Kidney (tissue), 14 donors: ENCODE measurements around the gene CITED4. TPM values are rescaled to one million over a fixed set of nuclear protein-coding genes. Genes with fewer than 3 reads are reported as not detected.

Experiments
- DNase-seq, 5 donors: peaks; one replicate each; pipeline ENCODE4 v3.0.0-alpha.2; 2013 to 2020
- FAIRE-seq: peaks from 2 replicates; lab custom pipeline; 2012; peaks lifted over from hg19 to GRCh38; lab: Jason Lieb, UNC
- H3K27ac ChIP-seq, 2 donors: one replicate each; pipeline ENCODE4 v1.7.0; 2013; ENCODE audit warnings: low read depth in 2 of 2, low read length in 2 of 2, inconsistent platforms in 1 of 2
- H3K27me3 ChIP-seq: one replicate; pipeline ENCODE4 v1.7.1; 2013; ENCODE audit warnings: low read length, inconsistent platforms; ENCODE audit not compliant: control insufficient read depth, insufficient read depth
- H3K36me3 ChIP-seq, 3 donors: one replicate each; pipeline versions ENCODE4 v1.7.0 to v1.7.1; 2013; ENCODE audit warnings: low read length in 3 of 3, control low read depth in 1 of 3, inconsistent platforms in 1 of 3; ENCODE audit not compliant: insufficient read depth in 3 of 3, control insufficient read depth in 2 of 3
- H3K4me1 ChIP-seq, 3 donors: one replicate each; pipeline versions ENCODE4 v1.7.0 to v1.7.1; 2013; ENCODE audit warnings: low read length in 3 of 3, inconsistent platforms in 1 of 3, low read depth in 1 of 3; ENCODE audit not compliant: control insufficient read depth in 2 of 3, insufficient read depth in 2 of 3
- H3K4me3 ChIP-seq, 3 donors: one replicate each; pipeline versions ENCODE4 v1.7.0 to v1.8.1; 2013; ENCODE audit warnings: low read length in 3 of 3, control low read depth in 1 of 3, inconsistent platforms in 1 of 3
- H3K9ac ChIP-seq, 3 donors: one replicate each; pipeline versions ENCODE4 v1.7.0 to v1.7.1; 2013; ENCODE audit warnings: low read length in 3 of 3, control low read depth in 1 of 3, inconsistent platforms in 1 of 3
- H3K9me3 ChIP-seq, 3 donors: one replicate each; pipeline versions ENCODE4 v1.7.0 to v1.7.1; 2013; ENCODE audit warnings: low read length in 3 of 3, control low read depth in 1 of 3, inconsistent platforms in 1 of 3; ENCODE audit not compliant: control insufficient read depth in 2 of 3, insufficient read depth in 1 of 3
- intact Hi-C: fragments of 100-400 bp; cut with DNase I; formaldehyde crosslinking; loops from one replicate; pipeline ENCODE4 v1.11.1; 2022
- polyA plus RNA-seq: library from polyadenylated mRNA; stranded (reverse); fragments of 350-450 nt; fragmentation: Illumina TruSeq; extraction: RNeasy Lipid Tissue Mini Kit (QIAGEN cat#74804); gene quantifications from one replicate; pipeline ENCODE4 v1.2.3, GENCODE V29; 2014; ENCODE audit warnings: low read depth, low replicate concordance; ENCODE audit not compliant: insufficient read depth
- total RNA-seq: library from RNA; stranded (reverse); fragmentation: NEBNext Ultra II Directional; extraction: Animal tissue kit (Norgen Biotek cat#: 25700); gene quantifications from one replicate; pipeline ENCODE4 v1.2.1, GENCODE V29; 2021
- TF ChIP-seq, protein P1 (sequence below): IDR thresholded peaks from 3 replicates; pipeline ENCODE4 v1.5.1; 2012; ENCODE audit warnings: mild to moderate bottlenecking, moderate library complexity, borderline replicate concordance; ENCODE audit not compliant: insufficient read depth; ENCODE audit errors: extremely low read depth
- donor health status: control.
- donor health status: control.
- donor health status: control.
- donor health status: control.
- donor health status: control.
- donor health status: DM: yes; HTN: yes; CAD: no.
- donor health status: Normal renal cell carcinoma (clear cell type).

Gene CITED4
- total and polyA plus RNA-seq, 2 donors from 2014 or later, result 21.7 to 78.6 TPM

DNA sequence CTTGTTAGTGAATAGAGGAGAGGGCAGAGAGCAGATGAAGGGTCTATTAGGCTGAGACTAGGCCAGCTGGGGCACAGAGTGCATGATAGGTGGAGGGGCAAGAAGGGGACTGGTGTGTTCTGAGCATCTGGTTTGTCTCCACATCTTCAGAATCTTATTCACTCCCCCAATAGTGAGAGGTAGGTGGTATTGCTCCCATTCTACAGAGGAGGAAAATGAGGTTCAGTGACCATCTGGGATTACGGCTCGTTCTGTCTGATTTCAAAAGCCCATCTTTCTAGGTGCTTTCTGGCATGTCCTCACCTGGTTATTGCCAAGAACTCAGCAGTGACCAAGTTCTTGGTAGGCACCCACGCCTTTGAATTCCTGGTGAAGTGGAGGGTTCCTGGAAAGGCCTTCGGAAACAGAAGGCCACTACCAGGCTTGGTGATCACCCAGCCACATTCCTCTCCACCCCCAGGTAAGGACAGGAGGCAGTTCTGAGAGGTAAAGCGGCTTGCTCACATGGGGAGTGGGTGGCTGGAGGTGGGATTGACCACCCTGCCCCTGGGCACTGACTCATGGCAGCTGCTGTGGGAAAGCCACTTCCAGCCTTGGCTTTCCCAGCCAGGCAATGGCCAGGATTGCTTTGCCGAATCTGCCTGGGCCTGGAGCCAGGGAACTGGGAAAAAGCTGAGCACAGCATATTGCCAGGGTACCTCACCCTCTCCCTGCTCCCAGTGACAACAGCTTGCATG, 18.8 kb upstream of the CITED4 start:
- peaks cover 0 to 8% (median 2%) of the 10 kb centered on the region in 3 donors for H3K9me3 ChIP-seq
- H3K4me1 ChIP-seq, result peaks cover 0 to 6% (median 0%) of the 10 kb centered on the region in 3 donors
- peaks cover 8% of the 10 kb centered on the region for H3K27me3 ChIP-seq
- DNase-seq (no peak), FAIRE-seq (no peak)
- no peak overlapping the region for H3K27ac ChIP-seq
- H3K4me3 ChIP-seq, result no peak overlapping the region
- no peaks in the 10 kb centered on the region for H3K36me3 ChIP-seq
- TF ChIP-seq, protein P1, sequence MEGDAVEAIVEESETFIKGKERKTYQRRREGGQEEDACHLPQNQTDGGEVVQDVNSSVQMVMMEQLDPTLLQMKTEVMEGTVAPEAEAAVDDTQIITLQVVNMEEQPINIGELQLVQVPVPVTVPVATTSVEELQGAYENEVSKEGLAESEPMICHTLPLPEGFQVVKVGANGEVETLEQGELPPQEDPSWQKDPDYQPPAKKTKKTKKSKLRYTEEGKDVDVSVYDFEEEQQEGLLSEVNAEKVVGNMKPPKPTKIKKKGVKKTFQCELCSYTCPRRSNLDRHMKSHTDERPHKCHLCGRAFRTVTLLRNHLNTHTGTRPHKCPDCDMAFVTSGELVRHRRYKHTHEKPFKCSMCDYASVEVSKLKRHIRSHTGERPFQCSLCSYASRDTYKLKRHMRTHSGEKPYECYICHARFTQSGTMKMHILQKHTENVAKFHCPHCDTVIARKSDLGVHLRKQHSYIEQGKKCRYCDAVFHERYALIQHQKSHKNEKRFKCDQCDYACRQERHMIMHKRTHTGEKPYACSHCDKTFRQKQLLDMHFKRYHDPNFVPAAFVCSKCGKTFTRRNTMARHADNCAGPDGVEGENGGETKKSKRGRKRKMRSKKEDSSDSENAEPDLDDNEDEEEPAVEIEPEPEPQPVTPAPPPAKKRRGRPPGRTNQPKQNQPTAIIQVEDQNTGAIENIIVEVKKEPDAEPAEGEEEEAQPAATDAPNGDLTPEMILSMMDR, result no peak
- intact Hi-C loops, result no loop called here
- H3K9ac ChIP-seq, result no peak overlapping the region

DNA sequence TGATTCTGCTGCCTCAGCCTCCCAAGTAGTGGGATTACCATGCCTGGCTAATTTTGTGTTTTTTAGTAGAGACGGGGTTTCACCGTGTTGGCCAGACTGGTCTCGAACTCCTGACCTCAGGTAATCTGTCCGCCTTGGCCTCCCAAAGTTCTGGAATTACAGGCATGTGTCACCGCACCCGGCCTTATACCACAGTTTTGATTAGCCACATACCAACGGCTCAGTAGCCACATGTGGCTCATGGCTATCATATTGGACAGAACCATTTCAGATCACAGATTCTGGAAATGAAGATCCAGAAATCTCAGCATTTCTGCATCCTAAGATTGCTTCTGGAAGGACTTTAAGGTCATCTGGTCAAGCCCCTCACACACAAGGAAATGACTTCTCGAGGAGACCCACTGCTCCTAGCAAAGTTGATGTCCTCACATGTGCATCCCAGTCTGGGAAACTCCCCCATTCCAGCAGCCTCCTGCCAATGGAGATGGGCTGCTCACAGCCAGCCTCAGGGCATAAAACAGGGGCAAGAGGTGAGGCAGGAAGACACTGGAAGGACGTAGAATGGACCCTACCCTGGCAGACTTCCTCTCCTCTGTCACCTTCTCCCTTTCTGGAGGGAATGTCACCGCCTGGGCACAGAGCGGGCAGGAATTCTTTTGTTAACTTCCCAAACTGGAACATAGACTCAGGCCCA, 17.5 kb upstream of the CITED4 start:
- no peak overlapping the region for H3K4me3 ChIP-seq
- peak overlapping the region in 1 of 2 donors; percentile 7 for H3K27ac ChIP-seq
- no peak for DNase-seq
- intact Hi-C loops, result no loop called here
- H3K9me3 ChIP-seq, result peaks cover 0 to 8% (median 2%) of the 10 kb centered on the region in 3 donors
- FAIRE-seq, result no peak
- no peak overlapping the region for H3K9ac ChIP-seq
- peaks cover 0 to 6% (median 0%) of the 10 kb centered on the region in 3 donors for H3K4me1 ChIP-seq
- H3K36me3 ChIP-seq, result no peaks in the 10 kb centered on the region
- H3K27me3 ChIP-seq, result peaks cover 6% of the 10 kb centered on the region
- TF ChIP-seq, protein P1, result no peak

DNA sequence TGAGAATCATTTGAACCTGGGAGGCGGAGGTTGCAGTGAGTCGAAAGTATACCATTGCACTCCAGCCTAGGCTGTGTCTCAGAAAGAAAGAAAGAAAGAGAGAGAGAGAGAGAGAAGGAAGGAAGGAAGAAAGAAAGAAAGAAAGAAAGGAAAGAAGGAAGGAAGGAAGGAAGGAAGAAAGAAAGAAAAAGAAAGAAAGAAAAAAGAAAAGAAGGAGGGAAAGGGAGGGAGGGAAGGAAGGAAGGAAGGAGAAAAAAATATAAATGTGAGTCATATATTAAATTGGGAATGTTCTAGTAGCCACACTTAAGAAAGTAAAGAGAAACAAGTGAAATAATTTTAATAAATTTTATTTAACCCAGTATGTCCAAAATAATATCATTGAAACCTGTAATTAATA, 16.7 kb upstream of the CITED4 start:
- Histone ChIP-seq H3K27ac (no peak overlapping the region), H3K36me3 (no peaks in the 10 kb centered on the region), H3K4me1 (peaks cover 0 to 6% (median 0%) of the 10 kb centered on the region in 3 donors), H3K9me3 (peaks cover 0 to 8% (median 2%) of the 10 kb centered on the region in 3 donors), H3K4me3 (no peak overlapping the region), H3K27me3 (peaks cover 4% of the 10 kb centered on the region), H3K9ac (no peak overlapping the region)
- intact Hi-C loops, result no loop called here
- TF ChIP-seq, protein P1, result no peak
- DNase-seq, result no peak
- FAIRE-seq, result no peak
